ENCODE data around the gene CHM.
"Not testable (repeated sequence)": the region's sequence is repeated elsewhere in the genome, so short reads cannot be mapped to it uniquely, and the experiment has no call there.

CHM gene

DNA sequence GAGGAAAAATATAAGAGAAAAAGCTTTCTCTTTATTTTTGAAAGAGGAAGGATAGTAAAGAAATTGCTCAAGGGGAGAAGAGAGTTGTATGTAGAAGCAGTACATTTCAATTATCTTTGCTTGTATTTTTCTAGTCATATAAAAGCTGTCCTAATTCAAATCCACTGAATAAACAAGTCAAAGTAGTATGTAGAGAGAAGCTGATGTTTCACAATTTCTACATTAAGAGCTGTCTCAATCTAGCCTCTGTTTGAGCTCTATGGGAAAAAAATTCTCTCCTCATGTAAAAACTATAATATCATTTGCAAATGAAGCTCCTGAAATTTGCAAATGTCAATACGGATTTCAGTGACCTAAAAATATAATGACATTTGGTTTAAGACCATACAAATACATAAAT, 52.6 kb downstream of the CHM start:
- FAIRE-seq = no peak

- FAIRE-seq = no peak
Measured at GRCh38 chrX:85994228-85994627, 53.1 kb downstream of the CHM start.

DNA sequence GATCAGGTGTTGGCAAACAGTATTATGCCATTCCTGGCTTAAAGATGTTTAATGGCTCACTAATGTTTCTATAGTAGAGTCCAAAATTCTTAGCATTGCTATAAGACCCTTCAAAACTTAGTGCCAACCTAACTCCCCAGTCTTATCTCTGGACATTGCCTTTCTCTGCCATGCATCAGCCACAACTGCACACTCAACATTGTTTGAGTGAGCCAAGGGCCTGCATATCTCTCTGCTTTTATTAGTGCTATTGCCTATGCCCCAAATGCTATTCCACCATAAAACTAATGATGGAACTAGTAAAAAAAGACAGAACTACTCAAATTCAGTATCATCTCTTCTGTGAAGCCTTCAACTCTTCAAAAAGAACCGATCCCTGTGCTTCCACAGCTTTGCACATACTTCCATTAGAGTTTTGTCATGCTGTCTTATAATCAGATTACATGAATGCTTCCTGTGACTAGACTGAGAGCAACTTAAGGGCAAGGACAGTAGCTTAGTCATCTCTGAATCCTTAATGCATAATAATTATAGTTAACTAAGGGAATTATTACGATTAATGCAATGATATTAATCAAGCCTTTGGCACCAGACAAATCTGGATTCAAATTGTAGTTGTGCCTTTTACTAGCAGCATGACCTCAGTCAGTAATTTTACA, 53.7 kb downstream of the CHM start:
- no peak for FAIRE-seq

GRCh38 chrX:85992811-85993229, 54.5 kb downstream of the CHM start:
- no peak for FAIRE-seq

DNA sequence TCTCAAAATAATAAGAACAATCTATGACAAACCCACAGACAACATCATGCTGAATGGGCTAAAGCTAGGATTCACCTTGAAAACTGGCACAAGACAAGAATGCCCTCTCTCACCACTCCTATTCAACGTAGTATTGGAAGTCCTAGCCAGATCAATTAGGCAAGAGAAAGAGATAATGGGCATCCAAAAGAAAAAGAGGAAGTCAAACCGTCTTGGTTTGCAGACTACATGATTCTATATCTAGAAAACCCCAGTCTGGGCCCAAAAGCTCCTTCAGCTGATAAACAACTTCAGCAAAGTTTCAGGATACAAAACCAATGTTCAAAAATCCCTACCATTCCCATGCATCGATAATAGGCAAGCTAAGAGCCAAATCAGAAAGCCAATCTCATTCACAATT, 59.0 kb downstream of the CHM start:
- FAIRE-seq = no peak

DNA sequence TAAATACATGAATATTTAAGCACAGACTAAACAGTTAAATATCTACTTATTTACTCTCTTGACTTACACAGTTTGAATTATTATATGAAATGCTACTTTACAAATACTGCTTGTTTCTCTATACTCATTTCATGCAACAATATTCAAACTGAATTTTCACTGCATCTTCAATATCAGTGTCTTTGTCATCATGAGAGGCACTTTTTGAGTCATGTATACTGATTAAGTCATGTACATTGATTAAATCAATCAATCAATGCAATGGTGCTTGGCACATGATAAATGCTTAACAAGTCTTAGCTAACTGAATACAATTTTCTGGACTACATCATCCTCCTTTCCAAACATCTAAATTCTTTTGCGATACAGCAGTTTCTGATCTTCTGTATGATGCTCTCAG, 67.1 kb downstream of the CHM start:
- FAIRE-seq = no peak

DNA sequence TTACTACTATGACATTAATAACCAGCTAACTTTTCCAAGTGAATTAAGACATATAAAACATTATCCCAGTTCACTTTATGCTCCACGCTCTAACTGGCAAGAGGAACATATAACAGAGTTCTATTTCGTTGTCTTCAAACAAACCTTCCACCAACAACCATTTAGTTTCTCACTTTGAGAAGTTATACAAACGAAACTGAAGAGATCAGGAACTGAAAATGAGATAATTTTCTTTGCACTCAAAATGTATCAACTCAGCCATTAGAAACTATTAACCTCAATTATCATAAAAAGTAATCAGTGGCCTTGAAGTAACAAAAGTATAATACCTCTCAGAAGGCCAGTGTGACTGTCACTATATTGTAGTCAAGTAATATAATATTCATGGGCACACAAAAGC, 70.1 kb downstream of the CHM start:
- no peak for FAIRE-seq

DNA sequence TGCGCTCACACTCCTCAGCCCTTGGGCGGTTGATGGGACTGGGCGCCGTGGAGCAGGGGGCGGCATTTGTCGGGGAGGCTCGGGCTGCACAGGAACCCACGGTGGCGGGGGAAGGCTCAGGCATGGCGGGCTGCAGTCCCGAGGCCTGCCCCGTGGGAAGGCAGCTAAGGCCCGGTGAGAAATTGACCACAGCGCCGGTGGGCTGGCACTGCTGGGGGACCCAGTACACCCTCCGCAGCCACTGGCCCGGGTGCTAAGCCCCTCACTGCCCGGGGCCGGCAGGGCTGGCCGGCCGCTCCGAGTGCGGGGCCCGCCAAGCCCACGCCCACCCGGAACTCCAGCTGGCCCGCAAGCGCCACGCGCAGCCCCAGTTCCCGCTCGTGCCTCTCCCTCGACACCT, 75.0 kb downstream of the CHM start:
- FAIRE-seq = not testable (repeated sequence)

- FAIRE-seq = no peak
Measured at GRCh38 chrX:85964744-85965143, 82.6 kb downstream of the CHM start.

DNA sequence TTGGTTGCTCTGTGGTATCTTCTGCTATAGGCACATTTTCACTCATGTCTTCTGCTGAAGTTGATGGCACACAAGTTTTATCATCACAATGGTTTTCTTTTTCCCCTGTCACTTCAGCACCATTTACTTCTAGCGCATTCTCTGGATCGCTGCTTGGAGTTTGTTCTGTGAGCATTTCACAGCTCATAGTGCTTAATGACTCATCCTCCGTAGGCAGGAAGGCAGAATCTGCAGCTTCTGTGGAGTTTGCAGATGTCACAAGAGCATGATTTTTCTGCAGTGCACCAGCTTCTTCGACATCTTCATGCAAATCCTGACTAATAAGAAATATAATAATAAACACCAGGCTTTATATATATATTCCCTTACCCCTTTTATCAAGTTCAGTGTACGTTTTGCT, 83.6 kb downstream of the CHM start:
- no peak for FAIRE-seq

DNA sequence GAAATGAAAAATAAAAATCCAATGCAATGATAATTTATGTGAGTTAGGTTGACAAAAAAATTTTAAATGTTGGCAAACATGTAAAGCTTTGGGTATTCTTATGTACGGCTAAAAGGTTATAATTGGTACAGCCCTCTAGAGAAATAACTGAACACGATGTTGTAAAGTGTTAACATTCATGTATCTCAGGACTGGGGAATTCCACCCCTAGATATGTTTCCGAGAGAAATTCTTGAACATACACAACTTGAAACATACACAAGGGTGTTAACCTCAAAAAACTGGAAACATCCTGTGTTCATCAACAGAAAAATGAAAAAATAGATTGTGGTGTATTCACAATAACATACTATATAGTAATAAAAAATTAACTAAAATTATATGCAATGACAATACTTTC, 91.8 kb downstream of the CHM start:
- FAIRE-seq = no peak

GRCh38 chrX:85944751-85945150, 102.6 kb downstream of the CHM start:
- not testable (repeated sequence) for FAIRE-seq

GRCh38 chrX:85941275-85941674, 106.1 kb downstream of the CHM start:
- FAIRE-seq = no peak

DNA sequence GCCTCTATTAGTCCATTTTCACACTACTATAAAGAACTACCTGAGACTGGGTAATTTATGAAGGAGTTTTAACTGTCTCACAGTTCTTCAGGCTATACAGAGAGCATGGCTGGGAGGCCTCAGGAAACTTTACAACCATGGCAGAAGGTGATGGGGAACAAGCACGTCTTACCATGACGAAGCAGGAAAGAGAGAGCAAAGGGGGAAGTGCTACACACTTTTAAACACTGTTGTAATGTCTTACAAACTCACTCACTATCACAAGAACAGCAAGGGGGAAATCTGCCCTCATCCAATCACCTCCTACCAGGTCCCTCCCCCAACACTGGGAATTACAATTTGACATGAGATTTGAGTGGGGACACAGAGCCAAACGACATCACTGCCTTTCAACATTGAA, 107.4 kb downstream of the CHM start:
- FAIRE-seq = not testable (repeated sequence)

DNA sequence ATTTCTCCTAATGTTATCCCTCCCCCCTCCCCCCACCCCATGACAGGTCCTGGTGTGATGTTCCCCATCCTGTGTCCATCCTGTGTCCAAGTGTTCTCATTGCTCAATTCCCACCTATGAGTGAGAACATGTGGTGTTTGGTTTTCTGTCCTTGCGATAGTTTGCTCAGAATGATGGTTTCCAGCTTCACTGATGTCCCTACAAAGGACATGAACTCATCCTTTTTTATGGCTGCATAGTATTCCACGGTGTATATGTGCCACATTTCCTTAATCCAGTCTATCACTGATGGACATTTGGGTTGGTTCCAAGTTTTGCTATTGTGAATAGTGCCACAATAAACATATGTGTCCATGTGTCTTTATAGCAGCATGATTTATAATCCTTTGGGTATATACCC, 113.0 kb downstream of the CHM start:
- not testable (repeated sequence) for FAIRE-seq

GRCh38 chrX:85930099-85930498, 117.3 kb downstream of the CHM start:
- FAIRE-seq = no peak

DNA sequence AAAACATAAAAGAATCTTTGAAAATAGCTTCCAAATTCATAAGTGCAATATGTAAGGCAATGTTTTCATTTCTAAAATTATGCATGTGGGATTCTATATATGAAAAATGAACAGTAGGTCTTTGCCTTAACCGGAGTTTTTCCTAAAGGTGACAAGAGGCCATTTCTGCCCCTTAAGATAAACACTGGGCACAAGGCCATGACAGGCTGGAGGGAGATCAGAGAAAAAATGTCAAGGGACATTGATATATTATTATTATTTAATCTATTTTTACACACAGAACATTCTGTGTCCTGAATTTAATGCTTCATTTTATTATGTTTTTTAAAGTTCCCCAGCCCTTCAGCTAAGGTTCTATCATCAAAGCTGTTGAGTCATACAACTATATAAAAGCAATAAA, 118.8 kb downstream of the CHM start:
- no peak for FAIRE-seq

GRCh38 chrX:85927740-85928139, 119.6 kb downstream of the CHM start:
- no peak for FAIRE-seq

GRCh38 chrX:85922821-85923220, 124.5 kb downstream of the CHM start:
- FAIRE-seq = no peak

GRCh38 chrX:85916656-85917280, 130.6 kb downstream of the CHM start:
- FAIRE-seq = not testable (repeated sequence)

GRCh38 chrX:85914431-85914830, 132.9 kb downstream of the CHM start:
- FAIRE-seq = no peak

- no peak for FAIRE-seq
Measured at GRCh38 chrX:85907316-85907715, 140.0 kb downstream of the CHM start.

DNA sequence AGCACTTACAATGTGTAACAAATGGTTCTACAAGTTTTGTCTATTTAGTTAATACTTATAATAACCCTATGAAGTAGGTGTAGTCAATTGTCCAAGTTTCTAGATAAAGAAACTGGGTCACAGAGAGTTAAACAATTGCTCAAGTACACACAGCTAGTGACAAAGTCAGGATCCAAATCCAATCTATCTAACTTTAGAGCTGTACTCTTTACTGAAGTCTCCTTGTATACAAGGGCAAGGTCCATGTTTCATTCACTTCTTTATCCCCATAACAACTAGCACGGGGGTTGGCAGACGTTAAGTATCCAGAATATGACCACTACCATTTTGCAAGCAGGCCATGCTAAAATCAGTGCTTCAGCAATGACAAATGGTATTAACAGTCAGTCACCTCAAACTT, 141.0 kb downstream of the CHM start:
- FAIRE-seq = no peak

- FAIRE-seq = no peak
Measured at GRCh38 chrX:85905851-85906250, 141.5 kb downstream of the CHM start.

All from TTC549 (cell line).